SK-N-SH treated with all-trans-retinoic acid at 6 μM for 48 hours (cell line): ENCODE data around the gene FRMD3.

Source experiments
- CREB5 ChIP-seq: fragments of 250-450 bp; sonication (Bioruptor Pico); IDR thresholded peaks from 2 replicates; pipeline ENCODE4 v1.5.1; 2020; ENCODE audit warnings: low read depth, mild to moderate bottlenecking, moderate library complexity
- CSRNP3 ChIP-seq: fragments of 250-450 bp; sonication (Bioruptor Pico); IDR thresholded peaks from 2 replicates; pipeline ENCODE4 v1.5.1; 2021; ENCODE audit warnings: mild to moderate bottlenecking, moderate library complexity
- ESRRG ChIP-seq: fragments of 250-450 bp; sonication (Bioruptor Pico); IDR thresholded peaks from 2 replicates; pipeline ENCODE4 v1.6.1; 2021; ENCODE audit warnings: mild to moderate bottlenecking
- GLIS3 ChIP-seq: fragments of 250-450 bp; sonication (Bioruptor Pico); IDR thresholded peaks from 2 replicates; pipeline ENCODE4 v1.5.0; 2020; ENCODE audit warnings: mild to moderate bottlenecking, moderate library complexity
- OSR1 ChIP-seq: fragments of 250-450 bp; sonication (Bioruptor Pico); IDR thresholded peaks from 2 replicates; pipeline ENCODE4 v1.8.0; 2022; ENCODE audit warnings: moderate library complexity, mild to moderate bottlenecking, inconsistent platforms
- RARB ChIP-seq: fragments of 250-450 bp; sonication (Bioruptor Pico); IDR thresholded peaks from 2 replicates; pipeline ENCODE4 v1.8.0; 2021; ENCODE audit warnings: mild to moderate bottlenecking, moderate library complexity
- TOX ChIP-seq: fragments of 250-450 bp; sonication (Bioruptor Pico); IDR thresholded peaks from 2 replicates; pipeline ENCODE4 v1.8.0; 2021; ENCODE audit warnings: mild to moderate bottlenecking, moderate library complexity, borderline replicate concordance

GRCh38 chr9:83323148-83323547, 215.1 kb downstream of the FRMD3 start:
- TF ChIP-seq GLIS3 (CRISPR knock-in tag) (no peak), OSR1 (CRISPR knock-in tag) (no peak), CSRNP3 (CRISPR knock-in tag) (no peak), ESRRG (CRISPR knock-in tag) (no peak), CREB5 (CRISPR knock-in tag) (no peak), TOX (CRISPR knock-in tag) (no peak), RARB (CRISPR knock-in tag) (no peak)
